NCI-H526 treated with DMSO at 0.1 percent for 48 hours (cell line): ENCODE measurements around the gene LEFTY1.

Experiments used
- DNase-seq: peaks from one replicate; lab custom pipeline; 2025; lab: John Stamatoyannopoulos, UW

Gene LEFTY1

DNA sequence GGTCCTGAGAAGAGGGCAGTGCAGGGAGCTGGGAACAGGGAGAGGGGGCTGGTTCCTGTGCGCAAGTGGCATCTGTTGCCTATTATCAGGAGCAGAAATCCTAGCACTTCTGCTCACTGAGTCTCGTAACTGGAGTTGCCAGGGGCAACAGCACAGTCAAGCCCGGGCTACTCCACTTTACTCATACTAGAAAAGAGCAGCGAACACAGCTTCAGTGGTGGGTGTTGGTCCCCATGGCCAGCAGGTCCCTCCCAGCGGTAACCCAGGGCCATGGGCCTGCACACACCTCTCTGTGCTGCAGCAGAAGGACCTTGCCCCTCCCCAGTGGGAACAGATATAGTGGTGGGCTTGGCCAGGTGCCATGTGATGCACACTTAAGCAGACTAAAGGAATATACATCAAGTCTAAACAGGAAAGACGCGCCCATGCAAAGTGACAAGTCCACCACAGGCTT, 26.6 kb upstream of the LEFTY1 start:
- DNase-seq, result no peak

DNA sequence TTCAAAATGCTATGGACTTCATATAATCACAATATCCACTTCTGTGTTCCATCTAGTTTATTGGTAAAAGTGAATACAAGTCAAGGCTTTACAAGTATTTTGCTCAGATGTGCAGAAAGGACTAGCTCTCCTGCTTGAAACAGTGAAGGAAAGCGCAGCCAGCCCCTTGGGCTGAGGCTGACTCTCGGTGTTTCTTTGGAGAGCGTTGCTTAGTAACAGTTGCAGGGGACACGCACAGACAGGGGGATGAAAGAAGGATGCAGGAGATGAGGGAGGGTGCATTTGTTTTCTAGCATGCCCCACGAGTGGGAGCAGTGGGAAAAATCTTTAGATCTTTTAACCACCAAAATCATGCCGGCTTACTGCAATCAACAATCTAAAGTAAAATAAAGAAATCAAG, 26.0 kb upstream of the LEFTY1 start:
- no peak for DNase-seq

DNA sequence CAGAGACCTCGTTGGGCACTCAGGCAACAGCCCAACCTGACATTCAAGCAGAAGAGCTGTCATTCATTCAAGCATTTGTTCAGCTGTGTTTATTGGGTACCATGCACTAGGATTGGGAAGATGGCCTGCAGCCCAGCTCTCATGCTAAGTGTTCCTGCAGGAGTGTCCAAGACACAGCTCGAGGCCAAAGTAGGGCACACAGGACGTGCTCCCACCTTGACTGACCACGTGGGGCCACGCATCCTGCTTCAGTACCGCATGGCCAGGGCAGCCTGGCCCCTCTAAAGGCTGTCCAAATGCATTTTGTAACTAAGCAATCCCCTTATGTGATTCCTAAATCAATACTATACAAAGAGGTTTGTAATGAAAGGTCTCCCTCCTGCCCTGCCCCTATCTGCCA, 25.4 kb upstream of the LEFTY1 start:
- no peak for DNase-seq

- DNase-seq, result no peak
Measured at GRCh38 chr1:225911191-225912130, 22.5 kb upstream of the LEFTY1 start.

DNA sequence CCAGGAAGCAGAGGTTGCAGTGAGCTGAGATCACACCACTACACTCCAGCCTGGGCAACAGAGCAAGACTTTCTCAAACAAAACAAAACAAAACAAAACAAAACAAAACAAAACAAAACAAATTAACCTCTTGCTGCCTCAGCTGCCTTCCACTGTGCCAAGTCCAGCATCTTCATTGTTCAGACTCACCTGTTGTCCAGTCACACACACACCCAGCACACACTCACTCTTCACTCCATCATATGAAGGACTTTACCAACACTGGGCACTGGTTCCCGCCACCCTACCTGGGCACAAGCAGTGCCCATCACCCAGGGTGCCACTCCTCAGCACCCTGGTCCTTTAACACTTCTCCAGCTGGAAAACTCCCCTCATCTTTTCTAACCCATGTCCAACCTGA, 20.5 kb upstream of the LEFTY1 start:
- no peak for DNase-seq

- DNase-seq, result peak; percentile 56
Measured at GRCh38 chr1:225908773-225909172, 19.8 kb upstream of the LEFTY1 start.

DNA sequence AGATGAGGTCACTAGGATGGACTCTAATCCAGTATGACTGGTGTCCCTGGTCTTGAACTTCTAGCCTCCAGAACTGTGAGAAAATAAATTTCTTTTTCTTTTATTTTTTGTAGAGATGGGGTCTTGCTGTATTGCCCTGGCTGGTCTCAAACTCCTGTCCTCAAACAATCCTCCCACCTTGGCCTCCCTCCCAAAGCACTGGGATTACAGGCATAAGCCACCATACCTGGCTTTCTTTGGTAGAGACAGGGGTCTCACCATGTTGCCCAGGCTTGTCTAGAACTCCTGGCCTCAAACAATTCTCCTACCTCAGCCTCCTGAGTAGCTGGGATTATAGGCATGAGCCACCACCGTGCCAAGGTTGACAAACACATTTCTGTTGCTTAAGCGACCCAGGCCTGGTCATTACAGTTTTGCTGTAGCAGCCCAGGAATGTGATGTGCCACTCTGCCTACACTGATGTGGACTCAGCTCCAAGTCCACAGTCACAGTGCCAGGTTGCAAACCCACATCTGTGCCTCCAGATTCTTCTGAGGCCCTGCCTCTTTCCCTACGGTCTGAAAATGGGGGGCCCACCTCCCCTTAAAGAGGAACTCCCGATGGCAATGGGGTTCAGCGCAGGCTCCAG, 19.2 kb upstream of the LEFTY1 start:
- no peak for DNase-seq

GRCh38 chr1:225907341-225907740, 18.4 kb upstream of the LEFTY1 start:
- no peak for DNase-seq

DNA sequence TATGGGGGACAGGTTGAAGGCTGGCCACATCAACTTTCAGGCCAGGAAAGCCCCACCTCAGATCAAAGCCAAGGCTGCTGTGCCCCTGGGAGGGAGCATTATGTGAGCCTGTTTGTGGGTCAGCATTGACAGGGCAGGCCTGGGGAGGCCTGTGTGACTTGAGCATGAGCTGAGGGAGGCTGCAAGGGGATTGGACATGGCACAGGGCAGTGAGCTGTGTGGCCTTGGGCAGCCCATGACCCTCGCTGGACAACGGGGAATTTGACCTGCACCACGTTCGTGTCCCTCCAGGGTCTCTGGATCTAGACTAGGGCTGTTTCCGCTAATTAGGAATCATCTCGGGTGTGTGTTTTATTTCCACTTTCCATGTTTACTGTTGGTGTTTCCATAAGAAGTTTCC, 17.5 kb upstream of the LEFTY1 start:
- no peak for DNase-seq

GRCh38 chr1:225903623-225904022, 14.7 kb upstream of the LEFTY1 start:
- DNase-seq, result no peak

DNA sequence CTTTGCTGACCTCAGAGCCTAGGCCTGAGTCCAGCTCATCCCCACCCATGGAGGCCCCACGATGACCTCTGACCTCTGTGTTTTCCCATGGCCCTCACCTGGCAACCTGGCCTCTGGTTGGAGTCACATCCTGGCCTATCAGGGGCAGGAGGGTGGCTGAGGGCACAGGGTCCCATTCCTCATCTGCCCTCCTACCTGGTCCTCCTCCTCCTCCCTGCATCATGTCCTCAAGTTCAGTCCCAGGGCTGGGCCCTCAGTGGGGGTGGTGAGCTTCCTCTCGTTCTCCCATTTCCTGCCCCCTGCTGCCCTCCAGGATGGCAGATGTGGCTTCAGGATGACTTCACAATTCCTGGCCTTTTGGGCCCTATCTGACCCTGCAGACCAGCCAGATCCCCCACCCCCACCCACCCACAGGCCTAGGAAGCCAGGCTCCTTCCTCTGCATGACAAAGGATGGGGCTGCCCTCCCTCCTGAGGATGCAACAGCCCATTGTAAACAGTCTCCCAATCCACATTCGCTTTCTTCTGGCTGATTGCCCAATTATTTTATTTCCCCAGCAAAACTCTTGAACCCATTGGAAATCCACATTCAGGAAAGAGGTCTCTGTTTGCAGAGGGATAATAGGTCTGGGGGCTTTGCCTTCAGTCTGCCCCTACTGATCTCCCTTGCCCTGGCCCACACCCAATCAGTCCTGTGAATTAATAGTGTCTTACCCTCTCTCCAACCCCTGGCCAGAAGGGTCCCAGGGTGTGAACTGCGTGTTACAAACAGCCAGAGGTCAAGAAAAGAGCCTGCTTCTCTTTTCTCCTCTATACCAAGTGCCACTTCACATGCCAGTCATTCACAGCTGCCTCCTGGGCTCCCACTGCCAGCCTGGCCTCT, 10.3 kb upstream of the LEFTY1 start:
- no peak for DNase-seq

GRCh38 chr1:225897595-225898514, 8.9 kb upstream of the LEFTY1 start:
- no peak for DNase-seq

DNA sequence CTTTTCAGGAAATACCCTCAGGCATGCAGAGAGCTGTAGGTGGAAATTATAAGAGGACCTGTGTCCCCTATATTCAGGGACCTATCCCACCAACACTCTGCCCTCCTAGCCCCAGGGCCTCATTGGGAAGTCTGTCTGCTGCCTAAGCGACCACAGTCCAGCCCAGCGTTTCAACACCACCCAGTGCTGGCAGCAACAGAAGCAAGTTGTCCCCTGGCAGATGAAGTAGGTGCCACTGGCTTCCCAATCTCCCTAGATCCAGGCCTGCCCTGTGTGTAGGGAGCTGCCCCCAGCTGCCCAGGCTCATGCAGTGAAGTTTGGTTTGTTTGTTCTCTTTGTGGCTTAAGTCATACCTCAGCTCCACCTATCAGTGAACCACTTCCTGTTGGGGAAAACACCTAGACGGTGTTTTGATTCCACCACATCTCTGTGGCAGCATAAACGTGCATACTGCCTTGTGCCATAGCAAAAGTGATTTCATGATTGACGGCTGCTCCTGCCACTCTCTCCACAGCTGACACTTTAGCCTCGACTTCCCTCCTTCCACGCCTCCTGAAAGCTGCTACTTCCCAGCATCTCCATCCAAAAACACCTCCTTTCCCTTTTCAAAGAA, 8.1 kb upstream of the LEFTY1 start:
- no peak for DNase-seq

DNA sequence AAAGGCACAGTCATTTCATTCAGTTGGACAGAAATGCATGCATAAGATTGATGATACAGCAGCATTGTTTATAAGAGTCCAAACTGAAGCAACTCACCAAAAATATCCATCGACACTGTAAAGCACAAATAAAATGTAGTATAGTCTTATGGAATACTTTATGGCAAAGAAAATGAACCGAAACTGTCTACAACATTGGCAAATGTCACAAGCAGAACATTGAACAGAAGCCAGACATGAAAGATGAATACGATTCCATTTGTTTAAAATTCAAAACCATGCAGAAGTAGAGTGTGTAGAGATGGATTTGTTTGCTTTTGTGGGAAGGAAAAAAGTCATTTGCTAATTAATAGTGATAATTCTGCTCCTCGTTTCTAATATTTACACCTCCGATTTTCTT, 7.5 kb upstream of the LEFTY1 start:
- no peak for DNase-seq

GRCh38 chr1:225892307-225892706, 3.4 kb upstream of the LEFTY1 start:
- DNase-seq, result no peak

- no peak for DNase-seq
Measured at GRCh38 chr1:225891229-225891972, 2.5 kb upstream of the LEFTY1 start.

DNA sequence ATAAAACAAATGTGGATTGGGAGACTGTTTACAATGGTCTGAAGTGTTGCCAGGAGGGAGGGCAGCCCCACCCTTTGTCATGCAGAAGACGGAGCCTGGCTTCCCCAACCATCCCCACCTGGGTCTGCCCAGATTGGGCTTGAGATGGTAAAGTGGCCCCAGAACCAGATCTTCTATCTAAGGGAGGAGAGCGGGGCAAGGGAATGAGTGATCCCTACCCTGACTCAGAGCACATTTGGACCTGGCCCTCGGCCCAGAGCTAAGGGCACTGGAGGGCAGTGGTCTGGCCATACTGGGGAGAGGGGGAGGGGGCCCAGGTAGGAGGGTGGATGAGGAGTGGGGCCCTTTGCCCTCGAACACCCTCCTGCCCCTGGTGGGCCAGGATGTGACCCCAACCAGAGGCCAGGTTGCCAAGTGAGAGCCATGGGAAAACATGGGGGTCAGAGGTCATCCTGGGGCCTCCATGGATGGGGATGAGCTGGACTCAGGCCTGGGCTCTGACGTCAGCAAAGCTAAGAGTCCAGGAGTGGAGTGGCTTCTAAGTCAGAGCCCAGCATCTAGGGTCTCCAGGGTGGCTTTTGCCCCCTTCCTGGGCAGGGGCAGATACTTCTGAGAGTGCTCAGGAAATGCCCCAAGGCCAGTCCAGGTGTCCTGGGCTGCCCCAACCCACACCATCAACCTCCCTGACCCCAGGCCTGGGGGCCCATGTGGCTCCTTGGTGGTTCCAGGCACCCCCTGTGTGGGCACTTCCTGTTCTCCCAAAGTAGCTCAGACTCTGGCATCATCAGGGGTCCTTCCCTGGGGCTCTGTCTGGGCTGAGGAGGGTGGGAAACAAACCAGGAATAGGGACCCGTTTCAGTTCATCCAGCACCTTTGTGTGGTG, 1.6 kb upstream of the LEFTY1 start:
- no peak for DNase-seq

DNA sequence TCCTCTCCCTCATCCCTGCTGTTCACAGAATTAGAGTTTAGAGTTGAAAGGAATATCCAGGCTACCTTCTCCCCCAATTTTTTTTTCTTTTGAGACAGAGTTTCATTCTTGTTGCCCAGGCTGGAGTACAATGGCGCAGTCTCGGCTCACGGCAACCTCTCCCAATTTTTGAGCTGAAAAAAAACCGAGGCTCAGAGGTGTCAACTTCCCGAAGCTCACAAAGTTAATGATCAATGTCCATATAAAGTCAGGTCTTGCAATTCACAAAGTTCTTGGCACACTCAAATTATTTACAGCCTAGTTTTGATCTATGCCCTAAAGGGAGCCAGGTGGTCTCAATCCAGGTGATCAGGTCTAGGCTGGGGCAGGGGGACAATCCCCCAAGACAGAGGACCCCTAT, 797 bp upstream of the LEFTY1 start:
- no peak for DNase-seq

DNA sequence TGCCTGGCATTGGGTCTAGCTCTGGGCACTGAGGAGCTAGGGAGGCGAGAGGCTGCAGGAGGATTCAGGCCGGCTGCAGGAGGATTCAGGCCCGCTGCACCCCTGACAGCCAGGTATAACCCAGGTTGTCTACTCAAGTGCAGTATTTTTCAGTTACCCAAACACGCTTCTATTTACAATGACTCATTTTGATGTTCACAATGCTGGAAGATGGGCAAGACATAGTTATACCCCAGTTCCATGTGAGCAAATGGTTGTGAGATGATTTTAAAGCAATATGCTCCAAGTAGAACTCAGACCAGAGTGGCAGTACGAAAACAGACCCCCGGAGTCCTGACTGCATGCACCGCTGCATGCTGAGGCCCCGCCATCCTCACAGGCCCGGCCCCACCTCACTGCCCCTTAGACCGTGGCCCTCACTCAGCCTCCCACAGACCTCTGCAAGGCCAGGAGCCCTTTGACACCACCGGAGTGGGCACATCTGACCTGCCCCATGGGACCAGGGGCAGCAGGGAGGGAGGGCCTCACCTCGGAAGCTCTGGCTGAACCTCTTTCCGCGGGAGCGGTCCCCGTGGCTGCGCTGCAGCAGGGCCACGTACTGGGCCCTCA, 553 bp downstream of the LEFTY1 start:
- DNase-seq, result no peak
